ENCODE measurements around the gene CST3. TPM values are rescaled to one million over a fixed set of nuclear protein-coding genes. Genes with fewer than 3 reads are reported as not detected.
"Not testable (repeated sequence)": the region's sequence is repeated elsewhere in the genome, so short reads cannot be mapped to it uniquely, and the experiment has no call there.

Gene CST3
- total and polyA plus RNA-seq, 2 experiments from 2014 or later, result 478 to 784 TPM

DNA sequence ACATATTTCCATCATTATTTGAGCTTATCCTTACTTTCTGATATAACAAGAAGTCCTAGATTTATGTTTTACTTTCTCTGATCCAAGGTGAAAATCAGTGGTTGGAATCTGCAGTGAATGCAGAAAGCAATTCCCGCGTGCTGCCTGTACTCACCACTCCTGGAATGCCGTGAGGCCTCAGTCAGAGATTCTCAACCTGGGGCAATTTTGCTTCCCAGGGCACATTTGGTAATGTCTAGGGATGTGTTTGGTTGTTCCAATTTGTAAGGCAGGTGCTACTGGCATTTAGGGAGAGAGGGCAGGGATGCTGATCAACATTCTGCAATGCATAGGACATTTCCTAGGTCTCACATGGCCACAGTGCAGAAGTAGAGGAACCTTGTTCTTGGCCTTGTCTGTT, 27.2 kb upstream of the CST3 start:
- Histone ChIP-seq H4K20me1 (ENCODE audit: insufficient read depth) (no peaks in the 10 kb centered on the region), H3K4me2 (ENCODE audit: unreplicated experiment) (no peak overlapping the region), H3K79me2 (ENCODE audit: insufficient read depth) (no peaks in the 10 kb centered on the region), H3K36me3 (ENCODE audit: low read depth) (no peaks in the 10 kb centered on the region), H3K4me3 (no peak overlapping the region), H3K27ac (no peak overlapping the region), H2AFZ (no peak overlapping the region), H3K27me3 (replicated peaks; ENCODE audit: insufficient read depth) (no peaks in the 10 kb centered on the region), H3K9me3 (ENCODE audit: low read depth) (no peaks in the 10 kb centered on the region), H3K9ac (no peak overlapping the region), H3F3A (ENCODE audit: insufficient read depth) (no peaks in the 10 kb centered on the region), H3K4me1 (ENCODE audit: insufficient read depth) (no peaks in the 10 kb centered on the region), H3K9me2 (ENCODE audit: insufficient read depth) (no peaks in the 10 kb centered on the region)
- in situ Hi-C loops (cut with MboI), result no loop called here
- TF ChIP-seq EZH2 (IDR thresholded peaks at IDR 0.05; ENCODE audit: insufficient read depth, poor library complexity, severe bottlenecking) (no peak), EZH2phosphoT487 (IDR thresholded peaks at IDR 0.05; ENCODE audit: insufficient read depth, low read depth) (no peak)
- no peak for DNase-seq
- 95 to 100% methylated on average over 3 of the region's 3 CpGs for WGBS, 2 experiments (ENCODE audit: low coverage in 1 of 2, low lambda C conversion rate in 2 of 2, missing lambda C conversion rate in 2 of 2)

DNA sequence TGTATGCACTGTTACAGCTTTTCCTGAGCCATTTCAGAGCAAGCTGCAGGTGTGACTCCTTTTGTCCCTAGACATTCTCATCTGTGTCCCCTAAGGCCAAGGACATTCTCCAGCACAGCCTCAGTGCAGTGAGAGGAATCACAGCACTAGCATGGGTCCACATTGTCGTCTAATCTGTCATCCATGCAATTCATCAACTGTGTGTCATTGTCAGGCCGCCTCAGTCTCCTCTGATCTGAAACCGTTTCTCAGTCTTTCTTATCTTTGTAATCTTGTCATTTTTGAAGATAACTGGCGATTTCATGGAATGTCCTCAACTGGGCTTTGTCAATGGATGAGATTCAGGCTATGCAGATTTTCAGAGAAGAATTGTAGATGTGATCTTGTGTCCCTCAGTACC, 26.3 kb upstream of the CST3 start:
- H3K4me1 ChIP-seq (ENCODE audit: insufficient read depth); H3K27me3 ChIP-seq (replicated peaks; ENCODE audit: insufficient read depth); H4K20me1 ChIP-seq (ENCODE audit: insufficient read depth); H2AFZ ChIP-seq; H3F3A ChIP-seq (ENCODE audit: insufficient read depth); H3K79me2 ChIP-seq (ENCODE audit: insufficient read depth); H3K9ac ChIP-seq; in situ Hi-C loops (cut with MboI); H3K27ac ChIP-seq; H3K9me3 ChIP-seq (ENCODE audit: low read depth); H3K4me3 ChIP-seq; H3K9me2 ChIP-seq (ENCODE audit: insufficient read depth); H3K36me3 ChIP-seq (ENCODE audit: low read depth); H3K4me2 ChIP-seq (ENCODE audit: unreplicated experiment); DNase-seq: not testable (repeated sequence)
- 71 to 73% methylated on average over 4 of the region's 4 CpGs for WGBS, 2 experiments (ENCODE audit: low coverage in 1 of 2, low lambda C conversion rate in 2 of 2, missing lambda C conversion rate in 2 of 2)

DNA sequence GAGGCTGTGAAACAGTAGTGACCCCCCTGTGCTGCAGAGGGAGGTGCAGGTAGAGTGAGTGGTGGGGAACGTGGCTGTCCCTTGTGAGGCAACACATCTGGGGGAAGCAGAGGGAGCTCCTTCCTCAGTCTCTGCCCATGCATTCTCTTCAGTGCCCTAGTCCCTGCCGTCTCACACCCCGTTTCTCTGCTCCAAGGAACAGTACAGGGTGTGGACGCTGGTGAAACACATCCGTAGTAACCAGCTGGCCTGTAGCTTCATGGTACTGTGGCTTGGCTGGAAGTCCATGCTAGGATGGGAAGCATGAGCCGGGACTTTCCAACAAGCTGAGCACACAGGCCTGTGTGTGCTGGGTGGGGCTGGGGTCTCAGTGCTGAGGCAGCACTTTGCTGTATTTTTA, 25.4 kb upstream of the CST3 start:
- no peaks in the 10 kb centered on the region for H4K20me1 ChIP-seq (ENCODE audit: insufficient read depth)
- H3K4me1 ChIP-seq (ENCODE audit: insufficient read depth), result no peaks in the 10 kb centered on the region
- no peaks in the 10 kb centered on the region for H3F3A ChIP-seq (ENCODE audit: insufficient read depth)
- no peaks in the 10 kb centered on the region for H3K79me2 ChIP-seq (ENCODE audit: insufficient read depth)
- no peak overlapping the region for H3K4me3 ChIP-seq
- H3K27me3 ChIP-seq (replicated peaks; ENCODE audit: insufficient read depth), result no peaks in the 10 kb centered on the region
- no peak overlapping the region for H3K27ac ChIP-seq
- TF ChIP-seq EZH2phosphoT487 (IDR thresholded peaks at IDR 0.05; ENCODE audit: insufficient read depth, low read depth) (no peak), EZH2 (IDR thresholded peaks at IDR 0.05; ENCODE audit: insufficient read depth, poor library complexity, severe bottlenecking) (no peak)
- no peaks in the 10 kb centered on the region for H3K36me3 ChIP-seq (ENCODE audit: low read depth)
- DNase-seq, result no peak
- no peaks in the 10 kb centered on the region for H3K9me3 ChIP-seq (ENCODE audit: low read depth)
- in situ Hi-C loops (cut with MboI), result no loop called here
- H3K9me2 ChIP-seq (ENCODE audit: insufficient read depth), result no peaks in the 10 kb centered on the region
- H2AFZ ChIP-seq, result no peak overlapping the region
- 11% methylated on average over 6 of the region's 6 CpGs for WGBS, 2 experiments (ENCODE audit: low coverage in 1 of 2, low lambda C conversion rate in 2 of 2, missing lambda C conversion rate in 2 of 2)
- H3K9ac ChIP-seq, result no peak overlapping the region
- H3K4me2 ChIP-seq (ENCODE audit: unreplicated experiment), result no peak overlapping the region

DNA sequence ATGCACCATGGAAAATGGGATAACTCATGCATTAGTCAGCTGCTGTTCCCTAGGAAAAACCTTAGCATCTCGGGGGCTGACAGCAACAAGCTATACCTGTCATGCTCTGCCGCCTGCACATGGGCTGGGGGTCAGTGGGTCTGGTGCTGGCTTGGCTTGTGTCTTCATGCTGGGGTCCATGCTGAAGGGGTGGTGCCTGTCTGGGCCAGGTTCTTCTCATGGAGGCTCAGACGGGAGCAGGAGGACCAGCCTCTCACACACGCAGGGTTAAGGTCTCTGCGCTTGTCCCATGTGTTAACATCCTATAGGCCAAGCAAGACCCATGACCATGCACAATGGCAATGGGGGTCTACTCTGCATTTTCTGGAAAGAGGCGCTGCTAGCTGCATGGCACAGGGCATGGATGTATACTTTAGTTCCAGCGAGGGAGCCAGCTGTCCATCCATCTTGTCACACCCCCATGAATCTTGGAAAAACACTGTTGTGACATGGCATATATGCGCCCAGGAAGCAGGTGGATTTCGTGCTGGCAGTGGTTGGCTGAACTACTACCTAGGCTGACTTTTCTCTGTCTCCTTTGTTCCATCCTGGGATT, 24.6 kb upstream of the CST3 start:
- Histone ChIP-seq H3K79me2 (ENCODE audit: insufficient read depth) (no peaks in the 10 kb centered on the region), H3K9me2 (ENCODE audit: insufficient read depth) (no peaks in the 10 kb centered on the region), H3K27ac (no peak overlapping the region), H4K20me1 (ENCODE audit: insufficient read depth) (no peaks in the 10 kb centered on the region), H3K9ac (no peak overlapping the region), H2AFZ (no peak overlapping the region), H3K9me3 (ENCODE audit: low read depth) (no peaks in the 10 kb centered on the region), H3K4me2 (ENCODE audit: unreplicated experiment) (no peak overlapping the region), H3K4me1 (ENCODE audit: insufficient read depth) (no peaks in the 10 kb centered on the region), H3F3A (ENCODE audit: insufficient read depth) (no peaks in the 10 kb centered on the region), H3K4me3 (no peak overlapping the region), H3K36me3 (ENCODE audit: low read depth) (no peaks in the 10 kb centered on the region), H3K27me3 (replicated peaks; ENCODE audit: insufficient read depth) (no peaks in the 10 kb centered on the region)
- 64 to 71% methylated on average over 9 of the region's 9 CpGs for WGBS, 2 experiments (ENCODE audit: low coverage in 1 of 2, low lambda C conversion rate in 2 of 2, missing lambda C conversion rate in 2 of 2)
- TF ChIP-seq EZH2phosphoT487 (IDR thresholded peaks at IDR 0.05; ENCODE audit: insufficient read depth, low read depth) (no peak), EZH2 (IDR thresholded peaks at IDR 0.05; ENCODE audit: insufficient read depth, poor library complexity, severe bottlenecking) (no peak)
- no peak for DNase-seq
- in situ Hi-C loops (cut with MboI), result no loop called here

DNA sequence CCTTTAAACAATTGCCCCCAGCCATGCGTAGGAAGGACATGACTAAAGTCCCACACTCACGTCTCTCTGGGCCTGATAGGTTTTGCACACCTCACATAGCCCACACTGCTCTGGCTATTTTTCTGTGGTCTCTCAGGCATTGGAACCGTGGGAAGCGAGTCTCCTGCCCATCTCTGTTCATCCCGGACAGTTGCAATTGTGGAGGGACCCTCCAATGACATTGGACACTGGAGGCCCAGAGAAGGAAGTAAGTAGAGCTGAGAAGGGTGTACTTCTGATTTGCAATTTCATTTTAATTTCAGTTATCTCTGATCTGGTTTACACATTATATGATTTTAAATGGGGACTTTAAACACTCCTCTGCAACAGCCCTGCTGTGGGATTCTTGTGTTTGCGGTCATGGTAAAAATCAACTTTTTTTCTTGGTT, 23.3 kb upstream of the CST3 start:
- Histone ChIP-seq H3K4me2 (ENCODE audit: unreplicated experiment) (no peak overlapping the region), H3K4me3 (no peak overlapping the region), H3K79me2 (ENCODE audit: insufficient read depth) (no peaks in the 10 kb centered on the region), H3K9me2 (ENCODE audit: insufficient read depth) (no peaks in the 10 kb centered on the region), H3K27ac (no peak overlapping the region), H3K36me3 (ENCODE audit: low read depth) (no peaks in the 10 kb centered on the region), H2AFZ (no peak overlapping the region), H3K27me3 (replicated peaks; ENCODE audit: insufficient read depth) (no peaks in the 10 kb centered on the region), H4K20me1 (ENCODE audit: insufficient read depth) (no peaks in the 10 kb centered on the region), H3K4me1 (ENCODE audit: insufficient read depth) (no peaks in the 10 kb centered on the region), H3K9me3 (ENCODE audit: low read depth) (no peaks in the 10 kb centered on the region), H3K9ac (no peak overlapping the region), H3F3A (ENCODE audit: insufficient read depth) (no peaks in the 10 kb centered on the region)
- TF ChIP-seq EZH2phosphoT487 (IDR thresholded peaks at IDR 0.05; ENCODE audit: insufficient read depth, low read depth) (no peak), EZH2 (IDR thresholded peaks at IDR 0.05; ENCODE audit: insufficient read depth, poor library complexity, severe bottlenecking) (no peak)
- in situ Hi-C loops (cut with MboI), result no loop called here
- DNase-seq, result no peak
- WGBS, 2 experiments (ENCODE audit: low coverage in 1 of 2, low lambda C conversion rate in 2 of 2, missing lambda C conversion rate in 2 of 2), result 81 to 84% methylated on average over 6 of the region's 6 CpGs

All from GM23248 (cell line).